ENCODE data around the gene CADPS2.

DNA sequence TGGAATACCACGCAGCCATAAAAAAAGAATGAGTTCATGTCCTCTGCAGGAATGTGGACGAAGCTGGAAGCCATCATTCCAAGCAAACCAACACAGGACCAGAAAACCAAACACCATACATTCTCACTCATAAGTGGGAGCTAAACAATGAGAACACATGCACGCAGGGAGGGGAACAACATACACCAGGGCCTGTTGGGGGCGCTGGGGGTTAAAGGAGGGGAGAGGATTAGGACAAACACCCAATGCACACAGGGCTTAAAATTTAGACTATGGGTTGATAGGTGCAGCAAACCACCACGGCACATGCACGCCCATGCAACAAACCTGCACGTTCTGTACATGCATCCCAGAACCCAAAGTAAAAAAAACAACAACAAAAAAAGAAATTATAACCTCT, 210.6 kb downstream of the CADPS2 start:
- TF ChIP-seq, protein P1, sequence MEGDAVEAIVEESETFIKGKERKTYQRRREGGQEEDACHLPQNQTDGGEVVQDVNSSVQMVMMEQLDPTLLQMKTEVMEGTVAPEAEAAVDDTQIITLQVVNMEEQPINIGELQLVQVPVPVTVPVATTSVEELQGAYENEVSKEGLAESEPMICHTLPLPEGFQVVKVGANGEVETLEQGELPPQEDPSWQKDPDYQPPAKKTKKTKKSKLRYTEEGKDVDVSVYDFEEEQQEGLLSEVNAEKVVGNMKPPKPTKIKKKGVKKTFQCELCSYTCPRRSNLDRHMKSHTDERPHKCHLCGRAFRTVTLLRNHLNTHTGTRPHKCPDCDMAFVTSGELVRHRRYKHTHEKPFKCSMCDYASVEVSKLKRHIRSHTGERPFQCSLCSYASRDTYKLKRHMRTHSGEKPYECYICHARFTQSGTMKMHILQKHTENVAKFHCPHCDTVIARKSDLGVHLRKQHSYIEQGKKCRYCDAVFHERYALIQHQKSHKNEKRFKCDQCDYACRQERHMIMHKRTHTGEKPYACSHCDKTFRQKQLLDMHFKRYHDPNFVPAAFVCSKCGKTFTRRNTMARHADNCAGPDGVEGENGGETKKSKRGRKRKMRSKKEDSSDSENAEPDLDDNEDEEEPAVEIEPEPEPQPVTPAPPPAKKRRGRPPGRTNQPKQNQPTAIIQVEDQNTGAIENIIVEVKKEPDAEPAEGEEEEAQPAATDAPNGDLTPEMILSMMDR (IDR thresholded peaks at IDR 0.05; ENCODE audit: low read length): no peak
- no peak for TF ChIP-seq EZH2 (optimal IDR thresholded peaks at IDR 0.05; ENCODE audit: low read depth, low read length)

Measured in MM.1S (cell line).